WERI-Rb-1 (cell line): ENCODE results near the gene DLEC1.

ENCODE experiments used
- DNase-seq: peaks from one replicate; pipeline ENCODE4 v3.0.0-alpha.2; 2020
- H3K27ac ChIP-seq: fragments of 250-450 bp; sonication (Bioruptor Pico); 2 replicates; pipeline ENCODE4 v1.5.1; 2020; ENCODE audit warnings: mild to moderate bottlenecking, moderate library complexity
- H3K27me3 ChIP-seq: fragments of 250-450 bp; sonication (Bioruptor Pico); 2 replicates; pipeline ENCODE4 v1.5.1; 2021; ENCODE audit warnings: mild to moderate bottlenecking, low read depth, moderate library complexity; ENCODE audit not compliant: insufficient read depth, severe bottlenecking
- H3K36me3 ChIP-seq: fragments of 250-450 bp; sonication (Bioruptor Pico); 2 replicates; pipeline ENCODE4 v1.5.1; 2020; ENCODE audit warnings: mild to moderate bottlenecking, moderate library complexity
- H3K4me3 ChIP-seq: 2 replicates; pipeline ENCODE4 v1.5.1; 2011; ENCODE audit warnings: low read depth, mild to moderate bottlenecking, control low read depth, low read length
- H3K9me3 ChIP-seq: fragments of 250-450 bp; sonication (Bioruptor Pico); 2 replicates; pipeline ENCODE4 v1.5.1; 2021; ENCODE audit warnings: mild to moderate bottlenecking, moderate library complexity; ENCODE audit not compliant: severe bottlenecking
- CTCF ChIP-seq: IDR thresholded peaks from 2 replicates; pipeline ENCODE4 v1.5.1; 2011; ENCODE audit warnings: low read depth, mild to moderate bottlenecking, control low read depth, inconsistent platforms, low read length

DLEC1 gene

DNA sequence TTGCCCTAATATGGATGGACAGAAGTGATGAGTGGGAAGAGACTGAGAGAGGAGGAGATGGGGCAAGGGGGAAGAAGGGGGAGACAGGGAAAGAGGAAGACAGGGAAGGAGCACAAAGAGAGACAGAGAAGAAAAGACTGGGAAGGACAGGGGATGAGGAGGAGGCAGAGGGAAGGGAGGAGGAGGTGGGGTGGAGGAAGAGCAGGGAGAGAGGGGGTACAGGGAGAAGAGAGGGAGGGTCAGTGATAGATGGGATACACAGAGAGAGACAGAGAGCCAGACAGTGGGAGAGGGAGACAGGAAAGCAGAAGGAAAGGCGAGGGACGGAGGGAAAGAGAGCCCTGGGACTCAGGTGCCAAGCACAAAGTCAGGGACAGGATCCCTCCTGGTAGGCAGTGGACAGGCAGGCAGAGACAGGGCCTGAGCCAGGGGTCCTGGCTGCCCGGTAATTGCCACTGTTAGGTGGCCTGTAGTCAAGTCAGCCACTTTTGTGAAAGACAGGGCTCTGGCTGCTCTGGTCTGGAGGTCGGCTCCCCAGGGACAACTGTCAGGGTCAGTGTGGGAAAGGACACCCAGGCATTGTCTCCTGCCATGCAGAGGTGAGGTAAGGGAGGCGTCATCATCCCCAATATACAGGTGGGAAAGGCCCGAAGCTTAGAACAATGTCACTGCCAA is 38.6 kb upstream of the DLEC1 start:
- Histone ChIP-seq H3K27ac (no peak overlapping the region), H3K36me3 (no peaks in the 10 kb centered on the region; the same call in 1 of the 2 replicates), H3K4me3 (no peak overlapping the region), H3K27me3 (no peaks in the 10 kb centered on the region), H3K9me3 (no peaks in the 10 kb centered on the region)
- TF ChIP-seq CTCF, result no peak
- no peak for DNase-seq

- no peak for TF ChIP-seq CTCF
Measured at GRCh38 chr3:38000965-38001455, 38.0 kb upstream of the DLEC1 start.

DNA sequence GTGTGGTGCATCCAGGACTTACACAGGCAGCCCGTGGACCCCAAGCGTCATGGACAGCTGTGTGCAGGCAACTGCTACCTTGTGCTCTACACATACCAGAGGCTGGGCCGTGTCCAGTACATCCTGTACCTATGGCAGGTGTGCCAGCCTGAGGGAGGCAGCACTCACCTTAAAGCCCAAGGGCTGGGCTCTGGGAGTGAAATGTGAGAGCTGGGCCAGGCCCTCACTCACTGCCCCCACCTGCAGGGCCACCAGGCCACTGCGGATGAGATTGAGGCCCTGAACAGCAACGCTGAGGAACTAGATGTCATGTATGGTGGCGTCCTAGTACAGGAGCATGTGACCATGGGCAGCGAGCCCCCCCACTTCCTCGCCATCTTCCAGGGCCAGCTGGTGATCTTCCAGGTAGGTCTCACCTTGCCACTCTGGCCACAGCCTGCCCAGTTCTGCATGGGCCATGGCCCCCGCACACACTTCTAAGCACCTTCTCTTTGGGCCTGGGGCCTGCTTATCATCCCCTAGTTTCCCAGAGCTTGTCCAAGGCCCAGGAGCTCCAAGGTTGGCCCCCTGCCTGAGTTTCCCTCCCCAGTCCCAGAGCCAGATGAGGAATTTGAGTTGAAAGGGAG is 37.4 kb upstream of the DLEC1 start:
- no peak overlapping the region for H3K27ac ChIP-seq
- H3K4me3 ChIP-seq, result no peak overlapping the region
- H3K36me3 ChIP-seq, result no peaks in the 10 kb centered on the region; the same call in 1 of the 2 replicates
- H3K9me3 ChIP-seq, result no peaks in the 10 kb centered on the region
- TF ChIP-seq CTCF, result peak; percentile 56
- peak; percentile 25 for DNase-seq
- H3K27me3 ChIP-seq, result no peaks in the 10 kb centered on the region

More at GRCh38 chr3:38000965-38001455, 38.0 kb upstream of the DLEC1 start:
- no peak overlapping the region for H3K27ac ChIP-seq
- H3K9me3 ChIP-seq, result no peaks in the 10 kb centered on the region
- H3K4me3 ChIP-seq, result no peak overlapping the region
- H3K27me3 ChIP-seq, result no peaks in the 10 kb centered on the region
- H3K36me3 ChIP-seq, result no peaks in the 10 kb centered on the region; the same call in 1 of the 2 replicates
- DNase-seq, result peak; percentile 5

GRCh38 chr3:38002291-38002876 is 36.6 kb upstream of the DLEC1 start:
- no peak for TF ChIP-seq CTCF
- H3K4me3 ChIP-seq, result no peak overlapping the region
- no peak overlapping the region for H3K27ac ChIP-seq
- H3K27me3 ChIP-seq, result no peaks in the 10 kb centered on the region
- no peak for DNase-seq
- H3K9me3 ChIP-seq, result no peaks in the 10 kb centered on the region
- H3K36me3 ChIP-seq, result no peaks in the 10 kb centered on the region; the same call in 1 of the 2 replicates

- Histone ChIP-seq H3K4me3 (no peak overlapping the region), H3K9me3 (no peaks in the 10 kb centered on the region), H3K27me3 (no peaks in the 10 kb centered on the region), H3K36me3 (no peaks in the 10 kb centered on the region; the same call in 1 of the 2 replicates), H3K27ac (no peak overlapping the region)
- no peak for DNase-seq
- TF ChIP-seq CTCF, result no peak
Measured at GRCh38 chr3:38002940-38003339, 36.1 kb upstream of the DLEC1 start.
